IMR-90 (cell line): ENCODE measurements around the gene CDH13. TPM values are rescaled to one million over a fixed set of nuclear protein-coding genes. Genes with fewer than 3 reads are reported as not detected.

Source experiments
- ATAC-seq: fragments of 200-7000 bp; cut with Tn5 transposase; 2 replicates; pipeline ENCODE4 v1.9.1; 2020; ENCODE audit warnings: low read depth, mild to moderate bottlenecking, moderate library complexity
- BruUV-seq: library from RNA; stranded (reverse); fragments of 400-500 nt; replicated peaks from 2 replicates; lab custom pipeline; 2021; lab: Mats Ljungman, UMichigan
- CTCF ChIA-PET: fragments of 300-600 bp; formaldehyde crosslinking; extraction: SDS; loops from one replicate; lab custom pipeline; 2021; ENCODE audit warnings: antibody characterized with exemption; lab: Yijun Ruan, JAX
- POLR2A ChIA-PET: fragments of 300-600 bp; sonication (Branson Sonifier 250); formaldehyde crosslinking; loops from one replicate; lab custom pipeline; 2022; ENCODE audit warnings: antibody characterized with exemption; ENCODE audit not compliant: unreplicated experiment; lab: Charles Lee
- DNase-seq: peaks from one replicate; pipeline ENCODE4 v3.0.0; 2013
- H2AFZ ChIP-seq: replicated peaks from 2 replicates; pipeline ENCODE3; 2013; ENCODE audit warnings: low read length, mild to moderate bottlenecking; ENCODE audit not compliant: poor library complexity
- H2AK5ac ChIP-seq: 2 replicates; pipeline ENCODE4 v1.6.1; 2013; ENCODE audit warnings: low read depth, low read length, inconsistent platforms
- H2AK9ac ChIP-seq: replicated peaks from 2 replicates; pipeline ENCODE3; 2013; ENCODE audit warnings: mild to moderate bottlenecking, low read depth, low read length, moderate library complexity; ENCODE audit not compliant: poor library complexity
- H2BK120ac ChIP-seq: 2 replicates; pipeline ENCODE4 v1.6.1; 2013; ENCODE audit warnings: low read depth, low read length, inconsistent platforms
- H2BK15ac ChIP-seq: 3 replicates; pipeline ENCODE4 v1.6.1; 2013; ENCODE audit warnings: low read depth, low read length, inconsistent platforms
- H2BK20ac ChIP-seq: 2 replicates; pipeline ENCODE4 v1.6.1; 2013; ENCODE audit warnings: low read depth, mild to moderate bottlenecking, inconsistent platforms, low read length, moderate library complexity
- H2BK5ac ChIP-seq: 2 replicates; pipeline ENCODE4 v1.6.1; 2013; ENCODE audit warnings: mild to moderate bottlenecking, low read depth, low read length, inconsistent platforms; ENCODE audit not compliant: poor library complexity, severe bottlenecking
- H3K14ac ChIP-seq: replicated peaks from 2 replicates; pipeline ENCODE4 v1.6.1; 2013; ENCODE audit warnings: low read depth, low read length, inconsistent platforms
- H3K18ac ChIP-seq: 2 replicates; pipeline ENCODE4 v1.6.1; 2013; ENCODE audit warnings: low read depth, low read length, control low read depth
- H3K23ac ChIP-seq: 2 replicates; pipeline ENCODE4 v1.6.1; 2013; ENCODE audit warnings: low read depth, low read length, inconsistent platforms
- H3K27ac ChIP-seq: 2 replicates; pipeline ENCODE4 v1.5.1; 2013; ENCODE audit warnings: mild to moderate bottlenecking, control low read depth, low read length; ENCODE audit not compliant: insufficient read depth
- H3K27me3 ChIP-seq: 2 replicates; pipeline ENCODE4 v1.6.1; 2013; ENCODE audit warnings: low read length; ENCODE audit not compliant: control insufficient read depth, insufficient read depth
- H3K36me3 ChIP-seq: 2 replicates; pipeline ENCODE4 v1.6.1; 2013; ENCODE audit warnings: low read length, mixed read lengths; ENCODE audit not compliant: control insufficient read depth, insufficient read depth
- H3K4ac ChIP-seq: 2 replicates; pipeline ENCODE4 v1.6.1; 2013; ENCODE audit warnings: low read depth, low read length, inconsistent platforms
- H3K4me1 ChIP-seq: 2 replicates; pipeline ENCODE4 v1.6.1; 2013; ENCODE audit warnings: low read length, mixed read lengths; ENCODE audit not compliant: control insufficient read depth, insufficient read depth
- H3K4me2 ChIP-seq: 2 replicates; pipeline ENCODE4 v1.6.1; 2013; ENCODE audit warnings: low read depth, mild to moderate bottlenecking, control low read depth, low read length, moderate library complexity
- H3K4me3 ChIP-seq: 2 replicates; pipeline ENCODE4 v1.5.1; 2013; ENCODE audit warnings: low read depth, mild to moderate bottlenecking, control low read depth, low read length, moderate library complexity; ENCODE audit not compliant: insufficient read depth
- H3K56ac ChIP-seq: 2 replicates; pipeline ENCODE4 v1.6.1; 2013; ENCODE audit warnings: low read length, inconsistent platforms; ENCODE audit not compliant: insufficient read depth; ENCODE audit errors: extremely low read depth
- H3K79me1 ChIP-seq, 2 experiments: 2 replicates each; pipeline ENCODE4 v1.6.1; 2013; ENCODE audit warnings: low read length in 2 of 2, inconsistent platforms in 1 of 2, low read depth in 1 of 2
- H3K9ac ChIP-seq: 2 replicates; pipeline ENCODE4 v1.6.1; 2013; ENCODE audit warnings: low read depth, low read length, control low read depth
- H3K9me1 ChIP-seq: 2 replicates; pipeline ENCODE4 v1.6.1; 2013; ENCODE audit warnings: low read length, inconsistent platforms; ENCODE audit not compliant: insufficient read depth
- H3K9me3 ChIP-seq: 2 replicates; pipeline ENCODE4 v1.6.1; 2013; ENCODE audit warnings: low read length; ENCODE audit not compliant: control insufficient read depth, insufficient read depth
- H4K20me1 ChIP-seq: 2 replicates; pipeline ENCODE4 v1.6.1; 2013; ENCODE audit warnings: low read length, inconsistent platforms; ENCODE audit not compliant: insufficient read depth
- H4K5ac ChIP-seq: 2 replicates; pipeline ENCODE4 v1.6.1; 2013; ENCODE audit warnings: mild to moderate bottlenecking, low read depth, low read length, control low read depth
- H4K8ac ChIP-seq, 2 experiments: 2 replicates each; pipeline ENCODE4 v1.6.1; 2013; ENCODE audit warnings: low read depth in 2 of 2, low read length in 2 of 2, control low read depth in 1 of 2, inconsistent platforms in 1 of 2
- H4K91ac ChIP-seq: 2 replicates; pipeline ENCODE4 v1.6.1; 2013; ENCODE audit warnings: low read depth, low read length, inconsistent platforms; ENCODE audit not compliant: insufficient read depth
- BHLHE40 ChIP-seq: fragments of 150-350 bp; IDR thresholded peaks from 2 replicates; pipeline ENCODE4 v1.6.1; 2016; ENCODE audit warnings: mild to moderate bottlenecking, low read depth, low read length
- CEBPB ChIP-seq: IDR thresholded peaks from 2 replicates; pipeline ENCODE4 v1.6.1; 2012; ENCODE audit warnings: low read depth, low read length, improper control_type of control experiment
- CHD1 ChIP-seq: IDR thresholded peaks from 2 replicates; pipeline ENCODE4 v1.6.1; 2012; ENCODE audit warnings: low read depth, low read length, improper control_type of control experiment
- FOS ChIP-seq: fragments of 150-350 bp; IDR thresholded peaks from 2 replicates; pipeline ENCODE4 v1.6.1; 2016; ENCODE audit warnings: low read depth, low read length
- MAFK ChIP-seq: IDR thresholded peaks from 2 replicates; pipeline ENCODE4 v1.6.1; 2012; ENCODE audit warnings: low read depth, low read length, improper control_type of control experiment
- MAZ ChIP-seq: IDR thresholded peaks from 2 replicates; pipeline ENCODE4 v1.6.1; 2012; ENCODE audit warnings: low read depth, mild to moderate bottlenecking, low read length, improper control_type of control experiment, moderate library complexity, borderline replicate concordance
- MXI1 ChIP-seq: IDR thresholded peaks from 2 replicates; pipeline ENCODE4 v1.6.1; 2012; ENCODE audit warnings: low read depth, mild to moderate bottlenecking, low read length, moderate library complexity, borderline replicate concordance
- NFE2L2 ChIP-seq: fragments of 150-350 bp; IDR thresholded peaks from 2 replicates; pipeline ENCODE4 v1.6.1; 2016; ENCODE audit warnings: low read depth, mild to moderate bottlenecking, low read length
- POLR2A ChIP-seq: IDR thresholded peaks from 2 replicates; pipeline ENCODE4 v1.6.1; 2012; ENCODE audit warnings: mild to moderate bottlenecking, low read depth, low read length
- RAD21 ChIP-seq: IDR thresholded peaks from 2 replicates; pipeline ENCODE4 v1.6.1; 2012; ENCODE audit warnings: low read length, improper control_type of control experiment
- RCOR1 ChIP-seq: IDR thresholded peaks from 2 replicates; pipeline ENCODE4 v1.6.1; 2012; ENCODE audit warnings: mild to moderate bottlenecking, low read length, improper control_type of control experiment; ENCODE audit not compliant: insufficient replicate concordance
- SMC3 ChIP-seq: fragments of 150-350 bp; IDR thresholded peaks from 2 replicates; pipeline ENCODE4 v1.6.1; 2016; ENCODE audit warnings: low read depth, mild to moderate bottlenecking, antibody characterized with exemption, low read length, moderate library complexity
- WGBS, 2 experiments: methylation state at CpG; one replicate each; pipeline versions ENCODE4 v1.1.5 to v1.1.7; 2013; ENCODE audit warnings: missing lambda C conversion rate in 2 of 2; ENCODE audit not compliant: insufficient read length in 1 of 2; ENCODE audit errors: extremely low coverage in 2 of 2; 5-methylcytosine and 5-hydroxymethylcytosine counted together
- dilution Hi-C: fragments of 300-500 bp; cut with HindIII; formaldehyde crosslinking; loops from one replicate; pipeline ENCODE4 v1.14.3; 2018; ENCODE audit warnings: low sequenced_read_pairs; ENCODE audit not compliant: unreplicated experiment
- in situ Hi-C: fragments of 300-500 bp; cut with MboI; formaldehyde crosslinking; loops from 3 replicates; pipeline ENCODE4 v1.14.3; 2019; ENCODE audit warnings: low sequenced_read_pairs, inconsistent platforms, mixed read lengths
- intact Hi-C: fragments of 100-400 bp; cut with micrococcal nuclease; formaldehyde crosslinking; loops from 2 replicates; pipeline ENCODE4 v1.10.0; 2022
- polyA plus RNA-seq, 3 experiments: library from polyadenylated mRNA; depleted of rRNA; stranded (reverse); fragments of >200 nt; gene quantifications; 2 replicates each; pipeline ENCODE4 v1.2.3, GENCODE V29; 2012; ENCODE audit warnings: low replicate concordance in 1 of 3
- total RNA-seq: library from RNA; depleted of rRNA; stranded (reverse); fragments of >200 nt; gene quantifications from 2 replicates; pipeline ENCODE4 v1.2.3, GENCODE V29; 2012
- TF ChIP-seq, protein P1 (sequence below): fragments of 150-350 bp; IDR thresholded peaks from 2 replicates; pipeline ENCODE4 v1.6.1; 2017; ENCODE audit warnings: mild to moderate bottlenecking, antibody characterized with exemption, low read length, low read depth
- TF ChIP-seq, protein P2 (sequence below): fragments of 150-350 bp; IDR thresholded peaks from 2 replicates; pipeline ENCODE4 v1.6.1; 2016; ENCODE audit warnings: low read depth, mild to moderate bottlenecking, low read length, moderate library complexity, borderline replicate concordance
- TF ChIP-seq, protein P3 (sequence below): conservative IDR thresholded peaks from 2 replicates; pipeline ENCODE4 v1.5.1; 2012; ENCODE audit warnings: mild to moderate bottlenecking, low read depth, low read length, improper control_type of control experiment

Gene CDH13
- total and polyA plus RNA-seq, 2 of the 4 experiments (the other 2 are of a cell fraction): 61.6 to 74.7 TPM

DNA sequence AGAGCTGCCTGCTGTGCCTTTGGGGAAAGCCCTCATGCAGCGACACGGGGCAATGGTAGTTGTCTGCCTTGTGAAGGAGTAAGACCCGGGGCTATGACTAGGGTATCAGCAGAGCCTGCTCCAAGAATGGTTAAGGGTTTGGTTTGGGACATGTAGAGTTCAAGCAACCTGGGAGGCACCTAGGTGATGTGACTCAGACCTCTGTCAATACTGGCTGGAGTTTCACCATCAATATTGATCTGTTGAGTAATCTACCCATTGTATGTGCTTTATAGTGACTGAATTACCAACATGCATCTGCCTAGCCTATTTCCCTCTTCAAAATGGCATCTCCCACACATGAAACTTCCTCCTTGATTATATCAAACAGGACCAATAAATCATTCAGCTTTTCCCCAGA lies 782.6 kb downstream of the CDH13 start:
- Histone ChIP-seq H2BK15ac (no peak overlapping the region), H3K27ac (no peak overlapping the region), H2AFZ (no peak overlapping the region), H3K9me1 (peaks cover 3% of the 10 kb centered on the region; the same call in 1 of the 2 replicates), H3K18ac (no peak overlapping the region), H4K20me1 (no peaks in the 10 kb centered on the region), H3K23ac (no peak overlapping the region), H3K4me3 (no peak overlapping the region), H3K4me1 (no peaks in the 10 kb centered on the region), H3K14ac (no peak overlapping the region), H2BK20ac (no peak overlapping the region), H4K5ac (no peak overlapping the region), H3K79me1 (no peaks in the 10 kb centered on the region), H3K27me3 (no peaks in the 10 kb centered on the region), H3K36me3 (no peaks in the 10 kb centered on the region), H2AK5ac (no peak overlapping the region), H3K56ac (no peak overlapping the region), H2AK9ac (no peak overlapping the region), H3K4ac (no peak overlapping the region), H4K8ac (no peak overlapping the region), H4K91ac (no peak overlapping the region), H2BK120ac (no peak overlapping the region), H2BK5ac (no peak overlapping the region), H3K9ac (no peak overlapping the region), H3K4me2 (no peak overlapping the region), H3K9me3 (no peaks in the 10 kb centered on the region)
- CTCF ChIA-PET: no interaction called here
- no TSS peak for BruUV-seq
- POLR2A ChIA-PET: no interaction called here
- no peak for TF ChIP-seq SMC3
- TF ChIP-seq, protein P1, sequence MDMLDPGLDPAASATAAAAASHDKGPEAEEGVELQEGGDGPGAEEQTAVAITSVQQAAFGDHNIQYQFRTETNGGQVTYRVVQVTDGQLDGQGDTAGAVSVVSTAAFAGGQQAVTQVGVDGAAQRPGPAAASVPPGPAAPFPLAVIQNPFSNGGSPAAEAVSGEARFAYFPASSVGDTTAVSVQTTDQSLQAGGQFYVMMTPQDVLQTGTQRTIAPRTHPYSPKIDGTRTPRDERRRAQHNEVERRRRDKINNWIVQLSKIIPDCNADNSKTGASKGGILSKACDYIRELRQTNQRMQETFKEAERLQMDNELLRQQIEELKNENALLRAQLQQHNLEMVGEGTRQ: no peak
- TF ChIP-seq MAFK: no peak
- no peak for TF ChIP-seq MAZ
- no peak for TF ChIP-seq RAD21
- no peak for TF ChIP-seq RCOR1
- TF ChIP-seq, protein P2, sequence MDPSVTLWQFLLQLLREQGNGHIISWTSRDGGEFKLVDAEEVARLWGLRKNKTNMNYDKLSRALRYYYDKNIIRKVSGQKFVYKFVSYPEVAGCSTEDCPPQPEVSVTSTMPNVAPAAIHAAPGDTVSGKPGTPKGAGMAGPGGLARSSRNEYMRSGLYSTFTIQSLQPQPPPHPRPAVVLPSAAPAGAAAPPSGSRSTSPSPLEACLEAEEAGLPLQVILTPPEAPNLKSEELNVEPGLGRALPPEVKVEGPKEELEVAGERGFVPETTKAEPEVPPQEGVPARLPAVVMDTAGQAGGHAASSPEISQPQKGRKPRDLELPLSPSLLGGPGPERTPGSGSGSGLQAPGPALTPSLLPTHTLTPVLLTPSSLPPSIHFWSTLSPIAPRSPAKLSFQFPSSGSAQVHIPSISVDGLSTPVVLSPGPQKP: no peak
- TF ChIP-seq MXI1: no peak
- no peak for TF ChIP-seq NFE2L2
- no peak for TF ChIP-seq CHD1
- no peak for TF ChIP-seq POLR2A
- TF ChIP-seq, protein P3, sequence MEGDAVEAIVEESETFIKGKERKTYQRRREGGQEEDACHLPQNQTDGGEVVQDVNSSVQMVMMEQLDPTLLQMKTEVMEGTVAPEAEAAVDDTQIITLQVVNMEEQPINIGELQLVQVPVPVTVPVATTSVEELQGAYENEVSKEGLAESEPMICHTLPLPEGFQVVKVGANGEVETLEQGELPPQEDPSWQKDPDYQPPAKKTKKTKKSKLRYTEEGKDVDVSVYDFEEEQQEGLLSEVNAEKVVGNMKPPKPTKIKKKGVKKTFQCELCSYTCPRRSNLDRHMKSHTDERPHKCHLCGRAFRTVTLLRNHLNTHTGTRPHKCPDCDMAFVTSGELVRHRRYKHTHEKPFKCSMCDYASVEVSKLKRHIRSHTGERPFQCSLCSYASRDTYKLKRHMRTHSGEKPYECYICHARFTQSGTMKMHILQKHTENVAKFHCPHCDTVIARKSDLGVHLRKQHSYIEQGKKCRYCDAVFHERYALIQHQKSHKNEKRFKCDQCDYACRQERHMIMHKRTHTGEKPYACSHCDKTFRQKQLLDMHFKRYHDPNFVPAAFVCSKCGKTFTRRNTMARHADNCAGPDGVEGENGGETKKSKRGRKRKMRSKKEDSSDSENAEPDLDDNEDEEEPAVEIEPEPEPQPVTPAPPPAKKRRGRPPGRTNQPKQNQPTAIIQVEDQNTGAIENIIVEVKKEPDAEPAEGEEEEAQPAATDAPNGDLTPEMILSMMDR: no peak
- TF ChIP-seq FOS: no peak
- no peak for TF ChIP-seq BHLHE40
- no peak for TF ChIP-seq CEBPB
- no peak for DNase-seq
- in situ Hi-C loops: no loop called here
- dilution Hi-C loops: no loop called here
- WGBS, 2 experiments: 83% methylated on average over 1 of the region's 3 CpGs; no CpG with 5 or more reads in 1 of the 2 experiments
- no peak for ATAC-seq
- intact Hi-C loops: no loop called here
